NK-92 (cell line): ENCODE measurements around the gene TIMM13.

Experiments used
- DNase-seq: peaks from one replicate; lab custom pipeline; 2025; ENCODE audit not compliant: unreplicated experiment; lab: John Stamatoyannopoulos, UW

The TIMM13 gene

DNA sequence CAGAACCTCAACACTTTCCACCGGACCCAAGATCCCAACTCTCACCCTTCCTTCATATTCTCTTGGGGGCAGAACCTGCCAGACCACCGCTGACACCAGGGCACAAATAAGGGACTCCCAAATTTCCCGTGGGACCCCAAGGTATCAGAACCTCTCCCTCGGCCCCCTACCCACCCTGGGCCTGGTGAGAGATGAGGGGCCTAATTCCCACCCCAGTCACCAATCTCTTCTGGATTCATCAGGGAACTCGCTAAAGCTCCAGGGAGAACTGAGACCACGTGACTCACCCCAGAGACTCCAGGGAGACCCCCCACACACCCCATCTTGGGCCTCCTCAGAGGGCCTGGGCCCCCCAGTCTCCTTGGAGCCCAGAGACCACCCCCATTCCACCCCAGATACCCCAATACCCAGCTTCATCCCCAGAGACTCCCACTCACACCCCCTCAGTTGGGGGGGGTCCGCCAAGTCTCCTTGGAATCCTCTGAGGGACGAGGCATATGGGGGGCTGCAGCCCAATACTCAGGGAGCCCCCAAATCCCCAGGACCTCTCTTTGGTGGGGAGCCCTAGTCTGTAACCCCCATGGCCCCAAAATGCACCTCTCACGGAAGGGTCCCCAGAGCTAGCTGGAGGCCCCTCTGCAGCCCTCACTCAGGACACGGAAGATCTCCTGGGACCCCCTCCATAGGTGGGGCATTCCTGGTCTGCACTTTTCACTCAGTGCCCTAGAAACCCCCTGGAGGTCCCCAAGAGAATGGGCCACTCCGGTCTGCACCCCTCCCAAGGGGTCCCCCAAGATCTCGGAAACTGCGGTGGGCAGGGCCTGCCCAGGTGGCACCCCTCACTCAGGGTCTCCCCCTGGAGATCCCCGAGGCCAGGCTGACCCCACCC is 27.8 kb upstream of the TIMM13 start:
- DNase-seq = no peak

DNA sequence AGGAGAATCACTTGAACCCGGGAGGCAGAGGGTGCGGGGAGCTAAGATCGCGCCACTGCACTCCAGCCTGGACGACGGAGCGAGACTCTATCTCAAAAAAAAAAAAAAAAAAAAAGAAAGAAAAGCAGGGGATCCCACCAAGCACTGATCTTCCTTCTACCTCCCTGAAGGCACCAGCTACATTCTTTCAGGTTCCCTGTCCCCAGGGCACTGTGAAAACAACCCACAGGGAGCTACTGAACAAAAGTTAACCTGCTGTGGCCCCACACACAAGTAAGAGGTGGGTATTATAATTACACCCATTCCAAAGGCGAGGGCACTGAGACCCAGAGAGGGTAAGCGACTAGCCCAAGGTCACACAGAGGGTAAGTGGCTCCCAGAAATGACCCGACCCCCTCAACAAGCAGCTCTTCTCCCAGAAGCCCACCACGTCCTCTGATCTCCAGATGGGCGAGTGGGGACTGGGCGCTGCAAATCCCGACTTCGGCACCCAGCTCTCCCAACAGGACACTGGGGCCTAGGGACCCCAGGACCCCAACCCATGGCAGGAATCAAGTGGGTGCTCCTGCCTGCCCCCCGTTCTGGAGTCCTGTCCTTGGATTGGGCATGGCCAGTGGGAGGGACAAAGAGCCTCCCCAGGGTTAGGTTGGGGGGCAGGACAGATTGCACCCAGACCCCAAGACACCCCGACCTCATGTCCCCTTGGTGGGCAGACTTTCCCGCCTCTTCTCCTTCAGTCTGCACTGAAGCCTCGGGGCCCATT is 27.0 kb upstream of the TIMM13 start:
- no peak for DNase-seq

DNA sequence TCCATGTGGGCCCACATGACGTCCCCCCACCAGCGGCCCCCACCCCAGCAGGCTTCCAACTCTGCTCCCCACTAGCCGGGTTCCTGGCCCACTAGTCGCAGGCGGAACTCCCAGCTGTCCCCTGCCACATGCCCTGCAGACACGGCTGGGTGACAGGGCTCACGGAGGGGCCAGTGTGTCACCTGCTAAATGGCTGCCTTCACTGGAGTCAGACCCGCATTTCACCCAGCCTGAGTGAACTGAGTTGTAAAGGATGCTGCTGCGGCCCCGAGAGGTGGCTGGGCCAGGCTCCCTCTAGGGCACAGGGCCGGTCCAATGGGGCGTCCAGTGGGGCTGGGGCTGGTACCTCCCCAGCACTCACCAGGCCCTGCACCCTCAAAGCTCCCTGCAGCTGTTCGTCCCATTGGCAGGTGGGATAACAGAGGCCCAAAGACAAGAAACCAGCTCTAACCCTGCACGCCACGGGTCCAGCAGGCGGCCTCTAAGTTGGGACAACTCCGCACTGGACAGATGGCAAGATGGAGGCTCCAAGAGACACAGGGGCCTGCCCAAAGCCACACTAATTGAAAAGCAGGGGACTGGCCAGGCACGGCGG is 26.1 kb upstream of the TIMM13 start:
- no peak for DNase-seq

DNA sequence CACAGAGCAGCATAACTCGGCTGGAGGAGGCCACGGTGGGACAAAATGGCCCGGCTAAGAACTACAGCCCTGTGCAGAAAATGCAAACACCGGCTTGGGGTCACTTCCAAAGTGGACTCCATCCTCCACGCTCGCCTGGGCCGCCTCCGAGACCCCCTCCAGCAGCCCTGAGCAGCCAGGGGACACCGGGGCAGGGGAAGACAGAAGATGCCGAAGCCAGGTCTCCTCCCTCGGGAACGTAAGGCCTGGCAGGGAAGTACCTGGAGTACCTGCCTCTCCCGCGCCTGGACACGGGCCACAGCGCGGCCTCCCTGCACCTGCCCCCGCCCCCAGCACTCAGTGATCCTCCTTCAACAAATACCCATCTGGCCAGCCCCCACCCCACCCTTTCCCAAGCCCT is 24.4 kb upstream of the TIMM13 start:
- DNase-seq = no peak

DNA sequence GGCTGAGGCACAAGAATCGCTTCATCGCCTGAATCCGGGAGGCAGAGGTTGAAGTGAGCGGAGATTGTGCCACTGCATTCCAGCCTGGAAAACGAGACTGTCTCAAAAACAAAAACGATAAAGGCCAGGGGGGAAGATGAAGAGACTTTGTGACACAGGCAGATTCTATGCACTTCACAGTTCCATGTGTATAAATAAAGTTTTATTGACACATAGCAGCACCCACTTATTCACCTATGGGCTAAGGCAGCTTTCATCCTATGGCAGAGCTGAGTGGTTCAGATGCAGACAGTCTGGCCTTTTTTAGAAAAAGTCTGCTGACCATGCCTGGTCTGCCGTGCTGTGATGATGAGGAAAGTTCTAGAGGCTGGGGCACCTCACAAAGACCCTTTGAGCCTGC is 23.8 kb upstream of the TIMM13 start:
- no peak for DNase-seq

DNA sequence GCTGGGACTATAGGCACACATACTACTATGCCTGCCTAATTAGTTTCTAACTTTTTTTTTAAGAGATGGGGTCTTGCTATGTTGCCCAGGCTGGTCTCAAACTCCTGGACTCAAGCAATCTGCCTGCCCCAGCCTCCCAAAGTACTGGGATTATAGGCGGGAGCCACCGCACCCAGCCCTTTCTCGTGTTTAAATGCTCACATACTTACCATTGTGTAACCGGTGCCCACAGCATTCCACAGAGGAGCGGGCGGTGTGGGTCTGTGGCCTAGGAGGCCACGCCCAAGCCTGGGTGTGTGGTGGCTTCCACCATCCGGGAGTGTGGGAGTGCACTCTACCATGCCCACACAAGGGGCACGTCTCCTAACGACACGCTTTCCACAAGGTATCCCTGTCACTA is 21.6 kb upstream of the TIMM13 start:
- no peak for DNase-seq

DNA sequence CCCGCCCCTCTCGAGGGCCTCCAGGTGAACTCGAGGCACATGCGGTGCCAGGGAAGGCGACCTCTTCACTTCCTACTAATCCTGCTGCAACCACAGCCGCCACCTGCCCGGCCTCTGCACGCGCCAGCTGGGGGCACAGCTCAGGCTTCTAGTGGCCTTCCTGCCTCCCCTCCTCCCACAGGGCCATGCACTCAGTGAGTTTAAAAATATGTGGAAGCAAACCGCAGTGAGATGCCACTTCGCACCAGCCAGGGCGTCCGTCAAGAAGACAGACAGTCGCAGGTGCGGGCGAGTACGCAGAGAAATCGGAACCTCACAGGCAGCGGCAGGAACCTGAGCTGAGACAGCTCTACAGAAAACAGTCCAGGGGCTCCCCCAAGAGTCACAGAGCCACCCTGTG is 19.0 kb upstream of the TIMM13 start:
- no peak for DNase-seq

DNA sequence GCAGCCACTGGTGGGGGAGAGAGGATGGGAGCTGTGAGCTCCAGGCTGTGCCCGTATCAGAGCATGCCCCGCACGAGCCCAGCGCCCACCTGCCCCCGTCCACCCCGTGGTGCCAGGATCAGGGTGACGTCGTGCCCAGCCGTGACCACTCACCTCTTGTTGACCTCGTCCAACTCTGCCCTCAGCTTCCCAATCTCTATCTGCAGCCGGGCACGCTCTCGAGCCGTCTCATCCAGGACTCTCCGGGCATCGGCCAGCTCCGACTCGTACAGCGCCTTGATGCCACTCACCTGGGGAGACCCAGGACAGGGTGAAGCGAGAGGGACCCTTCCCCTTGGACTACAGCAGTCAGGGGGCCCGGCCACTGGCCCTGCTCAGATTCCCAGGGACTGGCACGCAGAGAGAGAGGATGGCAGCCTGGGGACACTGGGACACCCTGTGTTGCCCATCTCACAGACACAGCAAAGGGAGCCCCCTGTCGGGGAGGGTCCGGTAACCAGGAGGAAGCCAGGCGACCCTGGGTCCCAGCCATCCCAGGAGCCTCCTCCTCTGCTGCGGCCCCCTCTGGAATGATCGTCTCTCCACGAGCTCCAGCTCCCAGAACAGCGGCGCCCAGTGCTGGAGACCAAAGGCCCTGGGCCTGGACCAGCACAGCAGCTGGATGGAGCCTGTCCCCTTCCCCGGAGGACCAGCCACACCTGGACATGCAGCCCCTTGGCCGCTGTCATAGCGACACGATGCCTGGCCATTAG is 17.0 kb upstream of the TIMM13 start:
- DNase-seq = no peak

DNA sequence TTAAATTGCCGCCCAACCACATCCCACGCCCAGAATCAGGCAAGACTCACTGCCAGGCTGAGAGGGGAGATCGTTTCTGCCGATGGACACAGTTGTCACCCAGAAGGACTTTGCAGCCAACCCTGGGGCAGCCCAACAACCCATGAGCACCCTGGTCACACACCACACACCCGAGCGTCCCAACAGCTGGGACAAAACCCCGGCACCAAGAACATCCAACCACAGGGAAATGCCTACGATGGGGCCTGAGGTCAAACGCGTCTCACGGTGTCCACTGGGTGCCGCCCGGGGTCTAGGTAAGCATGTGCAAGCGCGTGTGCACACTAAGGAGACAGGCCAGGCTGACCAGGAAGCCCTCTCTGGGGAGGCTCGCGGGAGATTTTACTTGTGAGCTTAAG is 16.4 kb upstream of the TIMM13 start:
- DNase-seq = no peak

DNA sequence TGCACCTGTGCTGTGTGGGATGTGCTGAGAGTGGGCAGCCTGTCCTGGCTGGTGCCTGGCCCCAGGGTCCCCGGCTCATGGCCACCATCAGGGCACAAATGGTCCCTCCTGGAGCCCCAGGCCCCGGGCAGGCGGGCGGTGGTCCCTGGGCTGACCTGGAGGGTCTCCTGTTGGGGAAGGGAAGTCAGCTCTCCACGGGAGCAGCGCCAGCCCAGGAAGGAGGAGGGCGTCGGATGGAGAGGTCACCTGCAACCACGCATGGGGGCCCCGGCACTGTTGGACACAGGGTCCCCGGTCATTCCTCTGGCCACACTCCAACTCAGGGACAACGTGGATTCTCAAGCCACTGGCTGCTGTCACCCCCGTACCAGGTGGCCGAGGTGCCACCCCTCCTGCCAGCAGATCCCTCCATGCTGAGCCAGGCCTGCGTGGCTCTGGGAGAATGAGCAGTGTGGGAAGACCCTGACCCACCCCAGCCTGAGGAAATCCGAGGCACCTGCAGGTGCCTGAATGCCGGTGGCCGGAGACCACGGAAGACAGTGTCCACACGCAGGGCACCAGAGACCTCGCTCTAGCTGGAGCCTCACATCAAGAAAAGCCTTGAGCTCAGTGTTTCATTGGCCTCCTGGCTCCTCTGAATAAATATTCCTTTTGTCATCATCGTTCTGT is 15.9 kb upstream of the TIMM13 start:
- no peak for DNase-seq

DNA sequence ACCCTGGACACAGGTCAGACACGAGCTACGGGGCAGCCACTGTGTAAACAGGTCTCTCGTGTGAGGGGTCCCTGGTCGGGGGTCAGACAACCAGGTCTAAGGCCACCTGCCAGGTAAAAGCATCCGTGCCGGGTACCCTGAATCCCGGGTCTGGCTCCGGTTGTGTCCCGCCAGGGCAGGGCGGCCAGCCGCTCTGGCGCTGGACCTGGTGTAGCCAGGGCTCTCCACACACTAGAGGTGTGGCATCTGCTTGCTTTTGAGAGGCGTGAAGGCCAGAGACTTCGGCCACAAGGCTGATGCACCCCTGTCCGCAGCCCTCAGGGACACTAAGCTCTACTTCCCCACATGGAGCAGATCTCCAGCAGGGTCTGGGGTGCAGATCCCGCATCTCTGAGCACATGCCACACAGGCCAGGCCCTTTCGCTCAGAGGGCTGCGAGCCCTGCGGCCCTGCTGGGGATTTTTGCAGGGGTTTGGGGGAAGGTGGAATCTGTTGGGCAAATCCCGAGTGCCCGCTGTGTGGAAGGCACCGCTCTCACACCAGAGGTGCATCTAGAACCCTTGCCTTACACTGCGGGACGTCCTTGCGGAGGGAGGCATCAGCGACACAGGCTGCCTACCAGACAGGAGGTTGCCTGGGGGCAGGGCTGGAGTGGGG is 13.8 kb upstream of the TIMM13 start:
- DNase-seq = no peak

DNA sequence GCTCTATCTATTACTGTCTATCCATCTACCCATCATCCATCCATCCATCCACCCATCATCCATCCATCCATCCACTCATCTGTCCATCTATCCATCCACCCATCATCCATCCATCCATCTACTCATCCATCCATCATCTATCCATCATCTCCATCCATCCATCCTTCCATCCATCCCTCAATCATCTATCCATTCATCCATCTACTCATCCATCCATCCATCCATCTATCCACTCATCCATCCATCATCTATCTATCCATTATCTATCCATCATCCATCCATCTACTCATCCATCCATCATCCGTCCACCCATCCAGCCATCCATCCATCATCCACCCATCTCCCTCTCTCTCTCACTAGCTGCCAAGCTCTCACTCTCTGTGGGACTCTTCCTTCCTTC is 13.1 kb upstream of the TIMM13 start:
- DNase-seq = no peak

DNA sequence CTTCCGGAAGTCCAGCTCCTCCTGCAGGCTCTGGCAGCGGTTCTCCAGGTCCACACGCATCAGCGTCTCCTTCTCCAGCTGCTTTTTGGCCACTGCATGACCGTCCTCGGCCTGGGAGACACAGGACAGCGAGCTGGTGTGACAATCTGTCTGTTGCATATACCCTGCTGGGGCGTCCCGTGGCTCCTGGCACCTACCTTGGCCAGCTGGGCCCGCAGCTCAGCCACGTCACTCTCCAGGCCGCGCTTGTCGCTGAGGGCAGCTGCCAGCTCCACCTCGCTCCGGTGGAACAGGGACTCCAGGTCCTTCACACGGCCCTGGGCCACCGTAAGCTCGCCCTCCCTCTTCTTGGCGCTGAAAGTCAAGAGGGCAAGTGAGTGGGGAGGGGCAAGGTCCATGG is 10.8 kb upstream of the TIMM13 start:
- DNase-seq = no peak

DNA sequence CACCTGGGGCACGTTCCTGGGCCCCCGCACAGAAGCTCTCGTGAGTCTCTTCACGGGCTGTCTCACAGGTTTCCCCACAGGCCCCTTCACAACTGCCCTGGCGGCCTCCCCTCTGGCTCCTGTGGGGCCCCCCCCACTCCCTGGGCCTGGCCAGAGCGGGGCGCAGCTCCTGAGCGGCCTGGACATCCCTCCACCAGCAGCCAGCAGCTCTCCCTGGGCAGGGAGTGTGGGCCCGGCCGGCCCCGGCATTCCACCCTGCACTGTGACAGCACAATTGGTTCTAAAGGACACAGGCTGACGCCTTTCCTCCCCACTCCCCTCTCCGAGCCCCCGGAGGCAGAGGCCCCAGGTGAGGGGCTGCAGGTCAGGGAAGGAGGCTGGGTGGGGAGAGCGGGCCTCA is 9.5 kb upstream of the TIMM13 start:
- no peak for DNase-seq

DNA sequence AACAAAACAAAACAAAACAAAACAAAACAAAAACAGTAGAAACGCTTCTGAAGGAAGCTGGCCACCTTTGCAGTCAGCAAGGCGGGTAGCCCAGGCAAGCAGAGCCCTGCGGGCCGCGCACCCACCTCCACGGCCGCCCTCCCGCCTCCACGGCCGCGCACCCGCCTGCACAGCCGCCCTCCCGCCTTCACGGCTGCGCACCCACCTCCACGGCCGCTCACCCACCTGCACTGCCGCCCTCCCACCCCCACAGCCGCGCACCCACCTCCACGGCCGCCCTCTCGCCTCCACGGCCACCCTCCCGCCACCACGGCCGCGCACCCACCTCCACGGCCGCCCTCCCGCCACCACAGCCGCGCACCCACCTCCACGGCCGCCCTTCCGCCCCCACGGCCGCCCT is 9.0 kb upstream of the TIMM13 start:
- DNase-seq = no peak

DNA sequence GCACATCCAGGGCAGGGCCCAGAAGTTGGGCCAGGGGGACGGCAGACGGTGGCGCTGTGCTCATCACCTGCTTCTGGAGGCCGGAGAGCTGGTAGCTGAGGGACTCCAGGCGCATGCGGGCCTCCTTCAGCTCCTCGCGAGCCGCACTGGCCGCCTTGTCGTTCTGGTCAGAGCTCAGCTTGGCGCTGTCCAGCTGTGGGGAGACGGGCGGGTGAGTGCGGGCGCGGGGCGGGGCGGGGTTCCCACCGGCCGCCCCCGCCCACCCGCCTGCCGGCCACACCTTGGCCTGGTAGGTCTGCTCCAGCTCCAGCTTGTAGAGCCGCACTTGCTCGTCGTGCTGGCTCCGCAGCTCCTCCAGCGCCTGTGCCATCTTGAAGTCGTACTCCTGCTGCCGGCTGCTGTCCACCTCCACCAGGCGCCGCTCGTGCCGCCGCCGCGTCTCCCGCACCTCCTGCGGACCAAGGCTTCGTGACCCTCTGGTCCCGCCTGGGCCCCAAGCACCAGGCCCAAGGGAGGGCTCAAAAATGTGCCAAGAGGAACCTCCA is 7.4 kb upstream of the TIMM13 start:
- no peak for DNase-seq

DNA sequence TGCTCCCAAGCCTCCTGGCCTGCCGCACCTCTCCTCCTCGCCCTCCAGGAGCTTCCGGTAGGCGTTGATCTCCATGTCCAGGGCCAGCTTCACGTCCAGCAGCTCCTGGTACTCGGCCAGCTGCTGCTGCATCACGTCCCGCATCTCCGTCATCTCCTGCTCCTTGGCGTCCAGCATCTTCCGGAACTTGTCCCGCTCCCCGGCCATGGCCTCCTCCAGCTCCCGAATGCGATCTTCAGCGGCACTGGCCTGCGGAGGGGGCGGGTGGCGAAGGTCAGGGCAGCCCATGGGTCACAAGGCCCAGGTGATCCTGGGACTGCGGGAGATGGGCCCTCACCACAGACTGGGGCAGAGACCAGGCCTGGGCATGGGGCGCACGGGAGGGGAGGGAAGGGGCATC is 6.9 kb upstream of the TIMM13 start:
- no peak for DNase-seq

DNA sequence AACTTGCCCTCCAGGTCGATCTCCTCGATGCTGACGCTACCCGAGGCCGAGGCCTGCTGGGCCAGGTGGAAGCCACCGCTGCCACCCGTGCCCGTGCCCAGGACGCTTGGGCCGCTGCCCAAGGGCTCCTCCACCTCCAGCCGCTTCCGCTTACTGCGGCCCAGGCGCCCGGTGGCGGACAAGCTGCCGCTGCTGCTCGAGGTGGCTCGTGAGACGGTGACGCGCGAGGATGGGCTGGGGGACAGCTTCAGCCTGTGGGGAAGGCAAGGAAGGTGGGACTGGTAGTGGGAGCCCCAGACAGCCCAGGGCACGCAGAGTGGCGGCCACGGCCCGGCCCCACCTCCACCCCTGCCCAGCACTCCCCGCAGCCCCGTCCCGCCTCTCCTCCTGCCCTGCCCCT is 6.5 kb upstream of the TIMM13 start:
- no peak for DNase-seq

DNA sequence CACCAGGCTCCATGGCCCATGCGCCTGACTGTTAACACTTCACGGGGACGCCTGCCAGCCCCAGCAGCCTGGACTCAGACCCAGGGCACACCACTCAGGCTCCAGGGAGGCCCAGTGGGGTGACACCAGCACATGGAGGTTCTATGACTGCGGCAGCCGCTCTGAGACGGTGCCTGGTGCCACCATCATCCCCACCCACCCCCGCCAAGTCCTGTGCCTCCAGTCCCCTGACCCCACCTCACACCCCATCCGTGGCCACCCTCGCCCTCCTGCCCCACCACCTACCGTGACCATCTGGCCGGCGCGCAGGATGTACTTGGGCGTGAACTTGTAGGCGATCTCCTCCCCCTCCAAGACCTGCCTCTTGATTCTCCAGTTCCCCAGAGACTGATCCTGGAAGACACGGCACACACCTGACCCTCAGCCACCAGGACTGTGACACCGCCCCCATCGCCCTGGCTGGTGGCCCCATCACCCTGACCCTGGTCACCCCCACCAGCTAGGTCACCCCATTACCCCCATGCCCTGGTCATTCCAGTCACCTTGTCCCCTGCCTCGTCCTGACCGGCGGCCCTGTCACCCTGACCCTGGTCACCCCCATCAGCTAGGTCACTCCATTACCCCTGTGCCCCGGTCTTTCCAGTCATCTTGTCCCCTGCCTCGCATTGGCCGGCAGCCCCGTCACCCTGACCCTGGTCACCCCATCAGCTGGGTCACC is 4.9 kb upstream of the TIMM13 start:
- no peak for DNase-seq
